ENCODE results near the gene OR2T27. TPM values are rescaled to one million over a fixed set of nuclear protein-coding genes. Genes with fewer than 3 reads are reported as not detected.

The OR2T27 gene
- total and polyA plus RNA-seq, 2 donors from 2014 or later: not detected

DNA sequence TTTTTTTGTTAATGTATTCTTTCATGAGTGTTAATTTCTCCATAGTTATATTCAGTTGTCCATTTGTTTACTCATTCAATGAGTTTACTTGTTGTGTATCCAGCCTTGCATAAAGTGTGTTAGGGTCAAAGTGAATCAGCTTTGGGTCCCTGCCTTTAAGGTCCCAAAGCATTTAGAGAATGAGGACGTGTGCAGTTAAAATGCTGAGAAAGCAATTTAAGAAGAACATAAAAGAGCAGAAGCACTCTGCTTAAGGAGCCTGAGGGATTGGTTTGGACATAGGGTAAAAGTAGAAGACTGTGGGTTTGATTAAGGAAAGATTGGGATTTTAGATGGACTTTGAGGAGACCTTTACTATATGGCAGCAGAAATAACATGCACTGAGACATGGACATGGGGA is 43.8 kb upstream of the OR2T27 start:
- intact Hi-C loops (cut with DNase I): no loop called here
- Histone ChIP-seq H3K27ac (ENCODE audit: low read depth in 2 of 2, low read length in 2 of 2) (no peak overlapping the region), H3K9me3 (ENCODE audit: control insufficient read depth in 2 of 3, insufficient read depth in 1 of 3, low read length in 3 of 3) (peaks cover 0 to 2% (median 0%) of the 10 kb centered on the region in 3 donors), H3K4me1 (ENCODE audit: control insufficient read depth in 2 of 3, insufficient read depth in 2 of 3, low read depth in 1 of 3, low read length in 3 of 3) (peaks cover 0 to 8% (median 0%) of the 10 kb centered on the region in 3 donors), H3K4me3 (ENCODE audit: low read length in 3 of 3) (no peak overlapping the region), H3K27me3 (ENCODE audit: control insufficient read depth, insufficient read depth, low read length) (no peaks in the 10 kb centered on the region), H3K36me3 (ENCODE audit: control insufficient read depth in 2 of 3, insufficient read depth in 3 of 3, low read length in 3 of 3) (no peaks in the 10 kb centered on the region), H3K9ac (ENCODE audit: low read length in 3 of 3) (no peak overlapping the region)
- TF ChIP-seq, protein P1, sequence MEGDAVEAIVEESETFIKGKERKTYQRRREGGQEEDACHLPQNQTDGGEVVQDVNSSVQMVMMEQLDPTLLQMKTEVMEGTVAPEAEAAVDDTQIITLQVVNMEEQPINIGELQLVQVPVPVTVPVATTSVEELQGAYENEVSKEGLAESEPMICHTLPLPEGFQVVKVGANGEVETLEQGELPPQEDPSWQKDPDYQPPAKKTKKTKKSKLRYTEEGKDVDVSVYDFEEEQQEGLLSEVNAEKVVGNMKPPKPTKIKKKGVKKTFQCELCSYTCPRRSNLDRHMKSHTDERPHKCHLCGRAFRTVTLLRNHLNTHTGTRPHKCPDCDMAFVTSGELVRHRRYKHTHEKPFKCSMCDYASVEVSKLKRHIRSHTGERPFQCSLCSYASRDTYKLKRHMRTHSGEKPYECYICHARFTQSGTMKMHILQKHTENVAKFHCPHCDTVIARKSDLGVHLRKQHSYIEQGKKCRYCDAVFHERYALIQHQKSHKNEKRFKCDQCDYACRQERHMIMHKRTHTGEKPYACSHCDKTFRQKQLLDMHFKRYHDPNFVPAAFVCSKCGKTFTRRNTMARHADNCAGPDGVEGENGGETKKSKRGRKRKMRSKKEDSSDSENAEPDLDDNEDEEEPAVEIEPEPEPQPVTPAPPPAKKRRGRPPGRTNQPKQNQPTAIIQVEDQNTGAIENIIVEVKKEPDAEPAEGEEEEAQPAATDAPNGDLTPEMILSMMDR (IDR thresholded peaks at IDR 0.05; ENCODE audit: borderline replicate concordance, extremely low read depth, insufficient read depth): no peak
- no peak for DNase-seq
- FAIRE-seq: no peak

DNA sequence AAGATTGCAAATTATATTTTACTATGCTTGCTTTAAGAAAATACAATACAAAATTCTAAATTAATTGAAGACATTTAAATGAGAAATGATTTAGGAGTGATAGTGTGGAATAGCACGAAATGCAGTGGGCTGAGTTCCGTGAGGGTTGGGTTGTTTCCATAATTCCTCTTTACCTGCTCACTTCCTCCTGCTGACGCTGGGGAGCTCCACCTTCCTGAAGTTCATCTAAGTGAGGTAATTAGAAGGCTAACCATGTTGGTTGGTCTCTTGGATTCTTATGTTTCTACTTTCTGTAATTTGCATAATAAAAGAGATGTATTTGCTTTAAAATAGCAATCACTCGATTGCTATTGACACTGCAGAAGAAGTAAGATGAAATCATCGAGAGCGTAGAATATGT is 42.6 kb upstream of the OR2T27 start:
- peaks cover 0 to 1% (median 0%) of the 10 kb centered on the region in 3 donors for H3K9me3 ChIP-seq (ENCODE audit: control insufficient read depth in 2 of 3, insufficient read depth in 1 of 3, low read length in 3 of 3)
- H3K36me3 ChIP-seq (ENCODE audit: control insufficient read depth in 2 of 3, insufficient read depth in 3 of 3, low read length in 3 of 3): no peaks in the 10 kb centered on the region
- no peak overlapping the region for H3K27ac ChIP-seq (ENCODE audit: low read depth in 2 of 2, low read length in 2 of 2)
- FAIRE-seq: no peak
- no peak for DNase-seq
- no peaks in the 10 kb centered on the region for H3K4me1 ChIP-seq (ENCODE audit: control insufficient read depth in 2 of 3, insufficient read depth in 2 of 3, low read depth in 1 of 3, low read length in 3 of 3)
- TF ChIP-seq, protein P1 (IDR thresholded peaks at IDR 0.05; ENCODE audit: borderline replicate concordance, extremely low read depth, insufficient read depth): no peak
- no peak overlapping the region for H3K4me3 ChIP-seq (ENCODE audit: low read length in 3 of 3)
- H3K9ac ChIP-seq (ENCODE audit: low read length in 3 of 3): no peak overlapping the region
- no peaks in the 10 kb centered on the region for H3K27me3 ChIP-seq (ENCODE audit: control insufficient read depth, insufficient read depth, low read length)
- intact Hi-C loops (cut with DNase I): no loop called here

DNA sequence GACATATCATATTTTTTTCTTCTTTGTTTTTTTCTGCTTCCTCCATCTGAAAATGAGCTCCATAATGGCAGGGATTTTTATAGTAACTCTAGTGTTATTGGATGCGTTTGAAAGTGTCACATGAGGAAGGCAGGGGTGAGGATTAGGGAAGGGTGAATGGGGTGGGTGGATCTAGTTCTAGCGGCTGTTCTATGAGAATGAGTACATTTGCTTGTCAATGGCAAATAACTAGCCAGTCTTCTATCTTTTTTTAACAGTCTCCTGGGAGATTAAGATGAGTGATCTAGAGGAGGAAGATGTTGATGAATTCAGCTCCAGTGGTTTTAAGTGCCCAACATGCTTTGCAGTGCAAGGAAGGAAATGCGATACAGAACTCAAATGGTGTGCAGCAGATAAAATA is 41.4 kb upstream of the OR2T27 start:
- Histone ChIP-seq H3K4me3 (ENCODE audit: low read length in 3 of 3) (no peak overlapping the region), H3K9ac (ENCODE audit: low read length in 3 of 3) (no peak overlapping the region), H3K36me3 (ENCODE audit: control insufficient read depth in 2 of 3, insufficient read depth in 3 of 3, low read length in 3 of 3) (no peaks in the 10 kb centered on the region), H3K4me1 (ENCODE audit: control insufficient read depth in 2 of 3, insufficient read depth in 2 of 3, low read depth in 1 of 3, low read length in 3 of 3) (no peaks in the 10 kb centered on the region), H3K27ac (ENCODE audit: low read depth in 2 of 2, low read length in 2 of 2) (no peak overlapping the region), H3K9me3 (ENCODE audit: control insufficient read depth in 2 of 3, insufficient read depth in 1 of 3, low read length in 3 of 3) (no peaks in the 10 kb centered on the region), H3K27me3 (ENCODE audit: control insufficient read depth, insufficient read depth, low read length) (no peaks in the 10 kb centered on the region)
- intact Hi-C loops (cut with DNase I): no loop called here
- no peak for FAIRE-seq
- TF ChIP-seq, protein P1 (IDR thresholded peaks at IDR 0.05; ENCODE audit: borderline replicate concordance, extremely low read depth, insufficient read depth): no peak
- DNase-seq: no peak

DNA sequence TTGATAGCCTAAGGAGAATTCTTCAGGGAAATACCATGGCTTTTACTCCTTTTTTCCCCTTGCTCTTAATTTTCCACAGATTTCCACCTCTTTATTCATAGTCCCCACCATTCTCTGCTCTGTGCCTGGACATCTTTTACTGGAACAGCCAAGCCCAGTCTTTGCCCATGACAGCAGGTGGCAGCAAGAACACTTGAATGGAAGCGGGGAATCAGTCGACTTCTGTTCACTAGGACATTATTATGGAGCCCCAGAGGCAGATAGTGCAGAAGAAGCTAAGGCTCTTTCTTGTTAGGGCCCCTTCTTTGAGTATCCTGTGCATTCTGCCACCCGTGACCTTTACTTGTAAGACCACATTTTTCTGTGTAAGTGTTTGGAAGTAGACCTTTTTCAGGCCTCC is 40.9 kb upstream of the OR2T27 start:
- Histone ChIP-seq H3K36me3 (ENCODE audit: control insufficient read depth in 2 of 3, insufficient read depth in 3 of 3, low read length in 3 of 3) (no peaks in the 10 kb centered on the region), H3K27me3 (ENCODE audit: control insufficient read depth, insufficient read depth, low read length) (no peaks in the 10 kb centered on the region), H3K4me3 (ENCODE audit: low read length in 3 of 3) (no peak overlapping the region), H3K4me1 (ENCODE audit: control insufficient read depth in 2 of 3, insufficient read depth in 2 of 3, low read depth in 1 of 3, low read length in 3 of 3) (no peaks in the 10 kb centered on the region), H3K27ac (ENCODE audit: low read depth in 2 of 2, low read length in 2 of 2) (no peak overlapping the region), H3K9me3 (ENCODE audit: control insufficient read depth in 2 of 3, insufficient read depth in 1 of 3, low read length in 3 of 3) (no peaks in the 10 kb centered on the region), H3K9ac (ENCODE audit: low read length in 3 of 3) (no peak overlapping the region)
- no peak for FAIRE-seq
- DNase-seq: peak in 2 of 5 donors; percentile 12 to 15
- intact Hi-C loops (cut with DNase I): no loop called here
- TF ChIP-seq, protein P1 (IDR thresholded peaks at IDR 0.05; ENCODE audit: borderline replicate concordance, extremely low read depth, insufficient read depth): peak; percentile 30

All from kidney (tissue), 14 donors.